ENCODE results near the gene KIF1B. TPM values are rescaled to one million over a fixed set of nuclear protein-coding genes. Genes with fewer than 3 reads are reported as not detected.

The KIF1B gene
- total RNA-seq, 1 experiment from 2014 or later: 28.1 TPM

DNA sequence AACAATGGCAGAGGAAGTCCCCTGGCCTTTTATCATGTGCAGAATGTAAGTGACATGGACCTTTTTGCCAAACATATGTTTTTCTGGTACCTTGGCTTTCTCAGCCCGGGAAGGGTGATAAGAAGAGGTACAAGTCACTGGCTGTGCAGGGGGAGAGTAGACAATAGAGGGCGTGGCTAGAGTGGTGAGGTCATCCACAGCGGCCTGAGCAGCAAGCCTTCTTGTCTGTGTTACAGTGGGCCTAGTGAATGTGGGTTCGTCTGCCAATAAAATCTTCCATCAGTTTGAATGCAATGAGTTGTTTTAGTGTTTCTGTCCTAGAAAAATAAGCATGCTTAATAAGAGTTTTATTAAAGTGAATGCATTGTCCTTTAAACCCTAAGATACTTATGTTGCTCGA, 129.4 kb downstream of the KIF1B start:
- no peaks in the 10 kb centered on the region for H3K9me2 ChIP-seq (ENCODE audit: insufficient read depth)
- intact Hi-C loops (cut with micrococcal nuclease): loop anchor here (2.0 to 10.0 kb wide), 3 partner anchors 125 to 463 kb away; partner anchors contain the start of gene KIF1B
- DNase-seq (ENCODE audit: low read depth, low spot score): peak; percentile 6
- H3K79me2 ChIP-seq (ENCODE audit: insufficient read depth, low read length): no peaks in the 10 kb centered on the region
- no TSS peak for BruUV-seq (replicated peaks)
- H2AFZ ChIP-seq (ENCODE audit: low read depth, low read length, poor library complexity, severe bottlenecking): no peak overlapping the region
- CTCF ChIA-PET: interaction anchor here (0.9 kb wide), 1 partner anchor 130 kb away, joined by 5 read pairs; the partner anchor contains the start of gene KIF1B
- no peak overlapping the region for H3K27ac ChIP-seq (ENCODE audit: low read depth, low read length)
- H3K9ac ChIP-seq (ENCODE audit: low read length): no peak overlapping the region
- no peaks in the 10 kb centered on the region for H3K27me3 ChIP-seq (ENCODE audit: insufficient read depth, low read length)
- no peak overlapping the region for H3K4me3 ChIP-seq (replicated peaks in 1 of 2; ENCODE audit: low read depth in 1 of 2, low read length in 2 of 2)
- TF ChIP-seq CEBPB (IDR thresholded peaks at IDR 0.05; ENCODE audit: low read depth) (no peak), POLR2A (IDR thresholded peaks at IDR 0.05; ENCODE audit: borderline replicate concordance, extremely low read depth, insufficient read depth, insufficient read length) (no peak), FOSL1 (IDR thresholded peaks at IDR 0.05; ENCODE audit: low read depth) (no peak), RAD21 (IDR thresholded peaks at IDR 0.05; ENCODE audit: low read depth) (no peak), SRF (IDR thresholded peaks at IDR 0.05; ENCODE audit: low read depth) (no peak), POLR2AphosphoS5 (IDR thresholded peaks at IDR 0.05; ENCODE audit: low read depth, low read length) (no peak)
- TF ChIP-seq, protein P1, sequence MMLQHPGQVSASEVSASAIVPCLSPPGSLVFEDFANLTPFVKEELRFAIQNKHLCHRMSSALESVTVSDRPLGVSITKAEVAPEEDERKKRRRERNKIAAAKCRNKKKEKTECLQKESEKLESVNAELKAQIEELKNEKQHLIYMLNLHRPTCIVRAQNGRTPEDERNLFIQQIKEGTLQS (IDR thresholded peaks at IDR 0.05): no peak
- TF ChIP-seq, protein P2, sequence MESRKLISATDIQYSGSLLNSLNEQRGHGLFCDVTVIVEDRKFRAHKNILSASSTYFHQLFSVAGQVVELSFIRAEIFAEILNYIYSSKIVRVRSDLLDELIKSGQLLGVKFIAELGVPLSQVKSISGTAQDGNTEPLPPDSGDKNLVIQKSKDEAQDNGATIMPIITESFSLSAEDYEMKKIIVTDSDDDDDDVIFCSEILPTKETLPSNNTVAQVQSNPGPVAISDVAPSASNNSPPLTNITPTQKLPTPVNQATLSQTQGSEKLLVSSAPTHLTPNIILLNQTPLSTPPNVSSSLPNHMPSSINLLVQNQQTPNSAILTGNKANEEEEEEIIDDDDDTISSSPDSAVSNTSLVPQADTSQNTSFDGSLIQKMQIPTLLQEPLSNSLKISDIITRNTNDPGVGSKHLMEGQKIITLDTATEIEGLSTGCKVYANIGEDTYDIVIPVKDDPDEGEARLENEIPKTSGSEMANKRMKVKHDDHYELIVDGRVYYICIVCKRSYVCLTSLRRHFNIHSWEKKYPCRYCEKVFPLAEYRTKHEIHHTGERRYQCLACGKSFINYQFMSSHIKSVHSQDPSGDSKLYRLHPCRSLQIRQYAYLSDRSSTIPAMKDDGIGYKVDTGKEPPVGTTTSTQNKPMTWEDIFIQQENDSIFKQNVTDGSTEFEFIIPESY (IDR thresholded peaks at IDR 0.05; ENCODE audit: extremely low read depth, insufficient replicate concordance, low read length): no peak
- TF ChIP-seq, protein P3, sequence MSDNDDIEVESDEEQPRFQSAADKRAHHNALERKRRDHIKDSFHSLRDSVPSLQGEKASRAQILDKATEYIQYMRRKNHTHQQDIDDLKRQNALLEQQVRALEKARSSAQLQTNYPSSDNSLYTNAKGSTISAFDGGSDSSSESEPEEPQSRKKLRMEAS (IDR thresholded peaks at IDR 0.05): no peak
- H3K36me3 ChIP-seq (ENCODE audit: control insufficient read depth in 1 of 2, insufficient read depth in 2 of 2, low read length in 2 of 2): peaks cover 10 to 16% of the 10 kb centered on the region in 2 experiments; a peak in 3 of 4 replicates
- RAD21 ChIA-PET (ENCODE audit: low non-redundant PET in 1 of 2, low total read pairs in 2 of 2, uncharacterized antibody in 2 of 2, unreplicated experiment in 2 of 2): no interaction called here
- H4K20me1 ChIP-seq (ENCODE audit: insufficient read depth): no peaks in the 10 kb centered on the region
- POLR2A ChIA-PET: no interaction called here
- H3K9me3 ChIP-seq (ENCODE audit: control insufficient read depth in 1 of 2, insufficient read depth in 1 of 2, low read depth in 1 of 2, low read length in 2 of 2): no peaks in the 10 kb centered on the region
- peaks cover 3 to 7% of the 10 kb centered on the region in 2 experiments for H3K4me1 ChIP-seq (ENCODE audit: control insufficient read depth in 1 of 2, insufficient read depth in 2 of 2, low read length in 2 of 2)
- peak overlapping the region; percentile 13; the same call in 1 of the 2 replicates for H3K4me2 ChIP-seq (ENCODE audit: low read length)
- peak; percentile 84 for ATAC-seq

Measured in HCT116 (cell line).